Naive thymus-derived CD4-positive, alpha-beta T cell (primary cell): ENCODE measurements around the gene DDX1. TPM values are rescaled to one million over a fixed set of nuclear protein-coding genes. Genes with fewer than 3 reads are reported as not detected.
"Not testable (repeated sequence)": the region's sequence is repeated elsewhere in the genome, so short reads cannot be mapped to it uniquely, and the experiment has no call there.

Experiments
- ATAC-seq: fragments of 150-1000 bp; cut with Tn5 transposase; 2 replicates; pipeline ENCODE4 v1.10.0; 2021; ENCODE audit warnings: mild to moderate bottlenecking, moderate library complexity
- CTCF ChIA-PET: fragments of 350-600 bp; sonication (Branson Sonifier 250); formaldehyde crosslinking; loops from one replicate; lab custom pipeline; 2021; ENCODE audit warnings: antibody characterized with exemption; lab: Charles Lee
- POLR2A ChIA-PET: fragments of 350-600 bp; sonication (Branson Sonifier 250); formaldehyde crosslinking; loops from one replicate; lab custom pipeline; 2021; ENCODE audit warnings: antibody characterized with exemption, inconsistent platforms; lab: Charles Lee
- DNase-seq, 9 donors: peaks; one replicate each; pipeline versions ENCODE4 v3.0.0 to v3.0.0-alpha.2; 2020 to 2022; ENCODE audit warnings: mixed read lengths in 1 of 9
- H3K27ac ChIP-seq: one replicate; pipeline ENCODE4 v1.7.0; 2013; ENCODE audit warnings: mild to moderate bottlenecking, low read depth, low read length, moderate library complexity
- H3K27me3 ChIP-seq, 2 donors: one replicate each; pipeline ENCODE4 v1.7.0; 2013; ENCODE audit warnings: low read length in 2 of 2, mild to moderate bottlenecking in 2 of 2, moderate library complexity in 2 of 2; ENCODE audit not compliant: control insufficient read depth in 2 of 2, insufficient read depth in 2 of 2
- H3K36me3 ChIP-seq, 3 experiments: 1 replicate in 2 of 3; 2 replicates in 1 of 3; pipeline ENCODE4 v1.7.0; 2013; ENCODE audit warnings: low read length in 3 of 3, mild to moderate bottlenecking in 3 of 3, moderate library complexity in 1 of 3; ENCODE audit not compliant: insufficient read depth in 3 of 3, control insufficient read depth in 2 of 3
- H3K4me1 ChIP-seq, 2 donors: one replicate each; pipeline ENCODE4 v1.7.0; 2013; ENCODE audit warnings: low read length in 2 of 2, mild to moderate bottlenecking in 2 of 2, moderate library complexity in 1 of 2; ENCODE audit not compliant: control insufficient read depth in 2 of 2, insufficient read depth in 2 of 2
- H3K4me3 ChIP-seq: 2 replicates; pipeline ENCODE4 v1.7.0; 2013; ENCODE audit warnings: mild to moderate bottlenecking, low read length
- H3K9me3 ChIP-seq, 3 experiments: 1 replicate in 2 of 3; 2 replicates in 1 of 3; pipeline ENCODE4 v1.7.0; 2013; ENCODE audit warnings: low read length in 3 of 3; ENCODE audit not compliant: control insufficient read depth in 2 of 3
- H3K27ac Mint-ChIP-seq, 9 donors: one replicate each; pipeline ENCODE4 v1.8.0; 2020 to 2022; ENCODE audit warnings: mixed read lengths in 9 of 9, mild to moderate bottlenecking in 8 of 9, moderate library complexity in 5 of 9, inconsistent platforms in 2 of 9
- H3K27me3 Mint-ChIP-seq, 5 donors: one replicate each; pipeline ENCODE4 v1.8.0; 2021 to 2022; ENCODE audit warnings: mixed read lengths in 5 of 5, mild to moderate bottlenecking in 1 of 5
- H3K36me3 Mint-ChIP-seq, 5 donors: one replicate each; pipeline ENCODE4 v1.8.0; 2020 to 2022; ENCODE audit warnings: mixed read lengths in 5 of 5, mild to moderate bottlenecking in 3 of 5, inconsistent platforms in 1 of 5
- H3K4me1 Mint-ChIP-seq, 7 donors: one replicate each; pipeline ENCODE4 v1.8.0; 2020 to 2022; ENCODE audit warnings: mixed read lengths in 7 of 7, mild to moderate bottlenecking in 3 of 7, inconsistent platforms in 1 of 7
- H3K4me3 Mint-ChIP-seq, 10 donors: one replicate each; pipeline ENCODE4 v1.8.0; 2020 to 2022; ENCODE audit warnings: mild to moderate bottlenecking in 10 of 10, mixed read lengths in 10 of 10, moderate library complexity in 6 of 10, inconsistent platforms in 2 of 10
- H3K9me3 Mint-ChIP-seq, 11 donors: one replicate each; pipeline ENCODE4 v1.8.0; 2020 to 2022; ENCODE audit warnings: mixed read lengths in 11 of 11, mild to moderate bottlenecking in 4 of 11, inconsistent platforms in 1 of 11, moderate library complexity in 1 of 11
- intact Hi-C, 2 donors: fragments of 100-400 bp; cut with micrococcal nuclease; formaldehyde crosslinking; loops; one replicate each; pipeline ENCODE4 v1.15.1; 2023
- polyA plus RNA-seq, 2 donors: library from polyadenylated mRNA; unstranded; fragments of 300-500 nt; fragmentation: Illumina TruSeq; gene quantifications; one replicate each; pipeline ENCODE4 v1.2.3, GENCODE V29; 2021
- total RNA-seq, 6 experiments: library from RNA in 5 of 6; stranded (reverse) in 5 of 6; gene quantifications; 1 replicate in 5 of 6; 2 replicates in 1 of 6; pipeline ENCODE4 v1.2.3 and lab custom pipeline; 2021 to 2026

The DDX1 gene
- total and polyA plus RNA-seq, 7 experiments from 2014 or later = 30.2 to 75.7 (median 58.0) TPM

- DNase-seq (no peak), ATAC-seq (no peak)
- ChIA-PET POLR2A (no interaction called here), CTCF (no interaction called here)
- no peak overlapping the region for H3K27ac Mint-ChIP-seq
- Histone ChIP-seq H3K4me3 (no peak overlapping the region), H3K27me3 (no peaks in the 10 kb centered on the region), H3K36me3 (no peaks in the 10 kb centered on the region), H3K9me3 (no peaks in the 10 kb centered on the region), H3K4me1 (no peaks in the 10 kb centered on the region), H3K27ac (no peak overlapping the region)
- H3K27me3 Mint-ChIP-seq = peaks cover 0 to 22% (median 10%) of the 10 kb centered on the region in 5 donors
- H3K36me3 Mint-ChIP-seq = peaks cover 0 to 3% (median 0%) of the 10 kb centered on the region in 5 donors
- H3K9me3 Mint-ChIP-seq = peaks cover 0 to 5% (median 3%) of the 10 kb centered on the region in 11 donors
- H3K4me1 Mint-ChIP-seq = no peaks in the 10 kb centered on the region
- no peak overlapping the region for H3K4me3 Mint-ChIP-seq
- intact Hi-C loops = no loop called here
Observed at GRCh38 chr2:15675456-15676195, 84.0 kb downstream of the DDX1 start.

- ATAC-seq (no peak), DNase-seq (no peak)
- H3K27me3 Mint-ChIP-seq = peaks cover 0 to 22% (median 8%) of the 10 kb centered on the region in 5 donors
- H3K9me3 Mint-ChIP-seq = peaks cover 0 to 7% (median 3%) of the 10 kb centered on the region in 11 donors
- CTCF ChIA-PET = no interaction called here
- no peak overlapping the region for H3K4me3 Mint-ChIP-seq
- H3K4me1 Mint-ChIP-seq = no peaks in the 10 kb centered on the region
- peaks cover 0 to 3% (median 0%) of the 10 kb centered on the region in 5 donors for H3K36me3 Mint-ChIP-seq
- Histone ChIP-seq H3K4me3 (no peak overlapping the region), H3K27me3 (no peaks in the 10 kb centered on the region), H3K27ac (no peak overlapping the region), H3K4me1 (no peaks in the 10 kb centered on the region), H3K9me3 (no peaks in the 10 kb centered on the region), H3K36me3 (no peaks in the 10 kb centered on the region)
- intact Hi-C loops = no loop called here
- no peak overlapping the region for H3K27ac Mint-ChIP-seq
- POLR2A ChIA-PET = no interaction called here
Observed at GRCh38 chr2:15677141-15677843, 85.6 kb downstream of the DDX1 start.

- ChIA-PET POLR2A (no interaction called here), CTCF (no interaction called here)
- Histone ChIP-seq H3K27ac (no peak overlapping the region), H3K4me1 (no peaks in the 10 kb centered on the region), H3K4me3 (no peak overlapping the region), H3K36me3 (no peaks in the 10 kb centered on the region), H3K27me3 (no peaks in the 10 kb centered on the region), H3K9me3 (no peaks in the 10 kb centered on the region)
- Mint-ChIP-seq H3K27ac (no peak overlapping the region), H3K27me3 (peaks cover 0 to 15% (median 6%) of the 10 kb centered on the region in 5 donors), H3K4me1 (no peaks in the 10 kb centered on the region), H3K4me3 (no peak overlapping the region), H3K9me3 (peaks cover 0 to 7% (median 3%) of the 10 kb centered on the region in 11 donors), H3K36me3 (peaks cover 0 to 3% (median 0%) of the 10 kb centered on the region in 5 donors)
- intact Hi-C loops = no loop called here
- no peak for DNase-seq
- ATAC-seq = no peak
Observed at GRCh38 chr2:15678346-15678745, 86.7 kb downstream of the DDX1 start.

GRCh38 chr2:15678909-15679308, 87.2 kb downstream of the DDX1 start:
- Histone ChIP-seq H3K4me1 (no peaks in the 10 kb centered on the region), H3K9me3 (no peaks in the 10 kb centered on the region), H3K36me3 (no peaks in the 10 kb centered on the region), H3K4me3 (no peak overlapping the region), H3K27ac (no peak overlapping the region), H3K27me3 (no peaks in the 10 kb centered on the region)
- peaks cover 0 to 7% (median 3%) of the 10 kb centered on the region in 11 donors for H3K9me3 Mint-ChIP-seq
- ATAC-seq (no peak), DNase-seq (no peak)
- H3K36me3 Mint-ChIP-seq = no peaks in the 10 kb centered on the region
- POLR2A ChIA-PET = no interaction called here
- no peaks in the 10 kb centered on the region for H3K4me1 Mint-ChIP-seq
- H3K27me3 Mint-ChIP-seq = peaks cover 0 to 10% (median under 1%) of the 10 kb centered on the region in 5 donors
- H3K27ac Mint-ChIP-seq = no peak overlapping the region
- CTCF ChIA-PET = no interaction called here
- intact Hi-C loops = no loop called here
- H3K4me3 Mint-ChIP-seq = no peak overlapping the region

- Mint-ChIP-seq H3K9me3 (peaks cover 0 to 7% (median 3%) of the 10 kb centered on the region in 11 donors), H3K36me3 (no peaks in the 10 kb centered on the region), H3K4me3 (no peak overlapping the region), H3K27me3 (peaks cover 0 to 8% (median 0%) of the 10 kb centered on the region in 5 donors), H3K4me1 (no peaks in the 10 kb centered on the region), H3K27ac (no peak overlapping the region)
- Histone ChIP-seq H3K36me3 (no peaks in the 10 kb centered on the region), H3K27ac (no peak overlapping the region), H3K4me1 (no peaks in the 10 kb centered on the region), H3K27me3 (no peaks in the 10 kb centered on the region), H3K9me3 (no peaks in the 10 kb centered on the region), H3K4me3 (no peak overlapping the region)
- DNase-seq (no peak), ATAC-seq (no peak)
- intact Hi-C loops = no loop called here
- POLR2A ChIA-PET = no interaction called here
- CTCF ChIA-PET = no interaction called here
Observed at GRCh38 chr2:15679386-15679924, 87.8 kb downstream of the DDX1 start.

GRCh38 chr2:15680132-15680531, 88.5 kb downstream of the DDX1 start:
- DNase-seq, ATAC-seq, H3K9me3 Mint-ChIP-seq: not testable (repeated sequence)

More at GRCh38 chr2:15680132-15680531, 88.5 kb downstream of the DDX1 start:
- intact Hi-C loops, H3K4me1 ChIP-seq, H3K9me3 ChIP-seq, H3K36me3 ChIP-seq, H3K27me3 ChIP-seq, H3K4me3 ChIP-seq, CTCF ChIA-PET, H3K27ac Mint-ChIP-seq, H3K36me3 Mint-ChIP-seq, H3K4me1 Mint-ChIP-seq, H3K27me3 Mint-ChIP-seq, H3K27ac ChIP-seq, POLR2A ChIA-PET, H3K4me3 Mint-ChIP-seq: not testable (repeated sequence)
